HCT116 (cell line): Measurements from ENCODE around the gene TBR1. TPM values are rescaled to one million over a fixed set of nuclear protein-coding genes. Genes with fewer than 3 reads are reported as not detected.

Experiments used
- ATAC-seq: fragments of 200-7000 bp; cut with Tn5 transposase; 2 replicates; pipeline ENCODE4 v1.9.1; 2020; ENCODE audit warnings: mild to moderate bottlenecking, moderate library complexity
- BruUV-seq: library from RNA; stranded (reverse); fragments of 400-500 nt; replicated peaks from 2 replicates; lab custom pipeline; 2021; lab: Mats Ljungman, UMichigan
- CTCF ChIA-PET: fragments of 300-600 bp; sonication (Branson Sonifier 250); formaldehyde crosslinking; loops from one replicate; lab custom pipeline; 2021; ENCODE audit warnings: antibody characterized with exemption; lab: Charles Lee
- POLR2A ChIA-PET: fragments of 300-600, 350-600 bp; sonication (Branson Sonifier 250); formaldehyde crosslinking; loops from one replicate; lab custom pipeline; 2021; ENCODE audit warnings: antibody characterized with exemption; lab: Charles Lee
- RAD21 ChIA-PET, 2 experiments: fragments of 300-600 bp; sonication (Branson Sonifier 250); formaldehyde crosslinking; loops; one replicate each; lab custom pipeline; 2023; ENCODE audit warnings: low total read pairs in 2 of 2; ENCODE audit not compliant: uncharacterized antibody in 2 of 2, unreplicated experiment in 2 of 2, low non-redundant PET in 1 of 2; lab: Charles Lee
- DNase-seq: peaks from one replicate; pipeline ENCODE4 v3.0.0-alpha.2; 2010; ENCODE audit warnings: low read depth, low spot score
- H2AFZ ChIP-seq: fragments of 200-600 bp; shearing (Covaris generic), sonication (generic); 2 replicates; pipeline ENCODE4 v1.6.1; 2017; ENCODE audit warnings: low read depth, mixed run types, mixed read lengths, antibody characterized with exemption, low read length; ENCODE audit not compliant: poor library complexity, severe bottlenecking
- H3K27ac ChIP-seq: 2 replicates; pipeline ENCODE4 v1.5.1; 2012; ENCODE audit warnings: low read depth, low read length
- H3K27me3 ChIP-seq: fragments of 200-600 bp; sonication (generic); 2 replicates; pipeline ENCODE4 v1.6.1; 2016; ENCODE audit warnings: mixed run types, low read length, mixed read lengths; ENCODE audit not compliant: insufficient read depth
- H3K36me3 ChIP-seq, 2 experiments: fragments of 200-500 bp in 1 of 2; fragments of 200-600 bp in 1 of 2; sonication (Bioruptor generic) in 1 of 2; sonication (generic) in 1 of 2; 2 replicates each; pipeline versions ENCODE4 v1.5.1 to v1.6.1; 2014 to 2016; ENCODE audit warnings: low read length in 2 of 2, inconsistent platforms in 1 of 2, mixed read lengths in 1 of 2, mixed run types in 1 of 2; ENCODE audit not compliant: insufficient read depth in 2 of 2, control insufficient read depth in 1 of 2
- H3K4me1 ChIP-seq, 2 experiments: fragments of 200-600 bp in 1 of 2; sonication (generic) in 1 of 2; 2 replicates each; pipeline versions ENCODE4 v1.5.1 to v1.6.1; 2012 to 2017; ENCODE audit warnings: low read length in 2 of 2, inconsistent platforms in 1 of 2, mild to moderate bottlenecking in 1 of 2, mixed read lengths in 1 of 2, mixed run types in 1 of 2, moderate library complexity in 1 of 2; ENCODE audit not compliant: insufficient read depth in 2 of 2, control insufficient read depth in 1 of 2
- H3K4me2 ChIP-seq: fragments of 200-600 bp; sonication (generic); 2 replicates; pipeline ENCODE4 v1.6.1; 2017; ENCODE audit warnings: mixed run types, low read length, mixed read lengths
- H3K4me3 ChIP-seq, 2 experiments: fragments of 200-600 bp in 1 of 2; sonication (generic) in 1 of 2; replicated peaks in 1 of 2; 2 replicates each; pipeline ENCODE4 v1.5.1; 2011 to 2016; ENCODE audit warnings: low read length in 2 of 2, control low read depth in 1 of 2, low read depth in 1 of 2, mild to moderate bottlenecking in 1 of 2, mixed read lengths in 1 of 2, mixed run types in 1 of 2
- H3K79me2 ChIP-seq: fragments of 200-600 bp; sonication (generic); 2 replicates; pipeline ENCODE4 v1.6.1; 2017; ENCODE audit warnings: mild to moderate bottlenecking, mixed run types, low read length, moderate library complexity, mixed read lengths; ENCODE audit not compliant: insufficient read depth
- H3K9ac ChIP-seq: fragments of 200-600 bp; sonication (generic); 2 replicates; pipeline ENCODE4 v1.6.1; 2016; ENCODE audit warnings: low read length, mixed read lengths
- H3K9me2 ChIP-seq: fragments of 200-600 bp; sonication (generic), shearing (Covaris generic); 2 replicates; pipeline ENCODE4 v1.6.1; 2017; ENCODE audit warnings: mixed run types, mild to moderate bottlenecking, moderate library complexity; ENCODE audit not compliant: insufficient read depth
- H3K9me3 ChIP-seq, 2 experiments: fragments of 200-500 bp in 1 of 2; fragments of 200-600 bp in 1 of 2; sonication (Bioruptor generic) in 1 of 2; sonication (generic) in 1 of 2; 2 replicates each; pipeline ENCODE4 v1.6.1; 2014 to 2017; ENCODE audit warnings: low read length in 2 of 2, mixed read lengths in 2 of 2, inconsistent platforms in 1 of 2, low read depth in 1 of 2, mild to moderate bottlenecking in 1 of 2, mixed run types in 1 of 2, moderate library complexity in 1 of 2; ENCODE audit not compliant: control insufficient read depth in 1 of 2, insufficient read depth in 1 of 2
- H4K20me1 ChIP-seq: fragments of 200-600 bp; sonication (generic), shearing (Covaris generic); 2 replicates; pipeline ENCODE4 v1.6.1; 2017; ENCODE audit warnings: mixed run types, mild to moderate bottlenecking, moderate library complexity; ENCODE audit not compliant: insufficient read depth
- CEBPB ChIP-seq: IDR thresholded peaks from 2 replicates; pipeline ENCODE4 v1.6.1; 2012; ENCODE audit warnings: low read depth
- EGR1 ChIP-seq: IDR thresholded peaks from 2 replicates; pipeline ENCODE4 v1.6.1; 2012; ENCODE audit warnings: low read depth
- EZH2 ChIP-seq: fragments of 200-600 bp; sonication (generic); IDR thresholded peaks from 2 replicates; pipeline ENCODE4 v1.6.1; 2017; ENCODE audit warnings: antibody characterized with exemption, mixed run types
- EZH2phosphoT487 ChIP-seq: fragments of 200-600 bp; IDR thresholded peaks from 2 replicates; pipeline ENCODE4 v1.6.1; 2018; ENCODE audit warnings: antibody characterized with exemption, borderline replicate concordance
- JUND ChIP-seq: IDR thresholded peaks from 2 replicates; pipeline ENCODE4 v1.6.1; 2012
- POLR2AphosphoS5 ChIP-seq: IDR thresholded peaks from 2 replicates; pipeline ENCODE4 v1.6.1; 2011; ENCODE audit warnings: mild to moderate bottlenecking, low read depth, low read length, moderate library complexity
- SP1 ChIP-seq: IDR thresholded peaks from 2 replicates; pipeline ENCODE4 v1.6.1; 2012; ENCODE audit warnings: low read depth
- SRF ChIP-seq: IDR thresholded peaks from 2 replicates; pipeline ENCODE4 v1.6.1; 2012; ENCODE audit warnings: low read depth
- TCF7L2 ChIP-seq: IDR thresholded peaks from 2 replicates; pipeline ENCODE4 v1.7.0; 2011; ENCODE audit warnings: borderline replicate concordance, inconsistent platforms; ENCODE audit not compliant: insufficient read depth, insufficient read length; ENCODE audit errors: extremely low read depth
- YY1 ChIP-seq: IDR thresholded peaks from 2 replicates; pipeline ENCODE4 v1.6.1; 2011; ENCODE audit warnings: low read length, low read depth, moderate library complexity, mild to moderate bottlenecking; ENCODE audit not compliant: insufficient replicate concordance; ENCODE audit errors: extremely low read depth
- ZFX ChIP-seq: fragments of 450-650 bp; IDR thresholded peaks from 2 replicates; pipeline ENCODE4 v1.6.1; 2017
- intact Hi-C: fragments of 100-400 bp; cut with micrococcal nuclease; formaldehyde crosslinking; loops from 2 replicates; pipeline ENCODE4 v1.10.0; 2022
- total RNA-seq: library from RNA; stranded (reverse); gene quantifications from one replicate; pipeline ENCODE4 v1.2.1, GENCODE V29; 2021; ENCODE audit not compliant: unreplicated experiment
- TF ChIP-seq, protein P1 (sequence below): IDR thresholded peaks from 2 replicates; pipeline ENCODE4 v1.6.1; 2012
- TF ChIP-seq, protein P2 (sequence below), 3 experiments: fragments of 200-600 bp in 1 of 3; sonication (generic) in 1 of 3; IDR thresholded peaks in 2 of 3; conservative IDR thresholded peaks in 1 of 3; 2 replicates each; pipeline ENCODE4 v1.5.1; 2012 to 2017; ENCODE audit warnings: low read depth in 2 of 3, low read length in 2 of 3, antibody characterized with exemption in 1 of 3, borderline replicate concordance in 1 of 3, control low read depth in 1 of 3, mild to moderate bottlenecking in 1 of 3, mixed read lengths in 1 of 3, mixed run types in 1 of 3, moderate library complexity in 1 of 3; ENCODE audit not compliant: insufficient read depth in 1 of 3
- TF ChIP-seq, protein P3 (sequence below): IDR thresholded peaks from 2 replicates; pipeline ENCODE4 v1.6.1; 2012; ENCODE audit warnings: low read depth

Gene TBR1
- total RNA-seq, 1 experiment from 2014 or later = 0.17 TPM

DNA sequence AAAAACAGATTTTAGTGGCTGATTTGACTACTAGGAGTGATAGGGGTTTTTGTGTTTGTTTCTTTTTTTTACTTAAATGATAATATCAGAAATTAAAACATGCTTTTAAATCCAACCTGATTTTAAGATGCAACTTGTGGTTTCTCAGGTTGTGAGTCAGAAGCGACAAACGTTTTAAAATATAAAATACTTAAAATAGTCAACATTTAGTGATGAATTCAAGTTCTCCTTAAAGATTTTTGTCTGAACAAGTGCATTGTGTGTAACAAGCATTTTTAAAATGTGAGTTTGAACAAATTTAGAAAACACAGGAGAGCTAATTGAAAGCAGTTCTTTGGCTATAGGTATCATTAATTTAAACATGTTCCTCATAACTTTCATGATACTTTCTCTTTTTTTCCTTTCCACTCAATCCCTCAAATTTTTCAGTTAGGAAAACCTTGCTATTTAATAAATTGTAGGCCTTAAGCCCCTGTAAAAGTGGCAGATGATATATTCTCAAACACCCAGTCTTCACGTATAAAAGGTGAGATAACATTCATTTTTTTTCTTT, 3.6 kb downstream of the TBR1 start:
- Histone ChIP-seq H3K4me3 (no peak overlapping the region), H2AFZ (no peak overlapping the region), H3K9me2 (no peaks in the 10 kb centered on the region), H3K9ac (no peak overlapping the region), H3K9me3 (no peaks in the 10 kb centered on the region), H3K4me1 (no peaks in the 10 kb centered on the region), H3K4me2 (no peak overlapping the region), H3K27ac (no peak overlapping the region), H4K20me1 (no peaks in the 10 kb centered on the region), H3K36me3 (no peaks in the 10 kb centered on the region), H3K27me3 (no peaks in the 10 kb centered on the region), H3K79me2 (no peaks in the 10 kb centered on the region)
- BruUV-seq = no TSS peak
- TF ChIP-seq, protein P1, sequence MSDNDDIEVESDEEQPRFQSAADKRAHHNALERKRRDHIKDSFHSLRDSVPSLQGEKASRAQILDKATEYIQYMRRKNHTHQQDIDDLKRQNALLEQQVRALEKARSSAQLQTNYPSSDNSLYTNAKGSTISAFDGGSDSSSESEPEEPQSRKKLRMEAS = no peak
- TF ChIP-seq YY1 (no peak), EZH2 (no peak), POLR2AphosphoS5 (no peak)
- intact Hi-C loops = no loop called here
- POLR2A ChIA-PET = no interaction called here
- CTCF ChIA-PET = no interaction called here
- no peak for ATAC-seq
- no peak for DNase-seq
- RAD21 ChIA-PET = no interaction called here

DNA sequence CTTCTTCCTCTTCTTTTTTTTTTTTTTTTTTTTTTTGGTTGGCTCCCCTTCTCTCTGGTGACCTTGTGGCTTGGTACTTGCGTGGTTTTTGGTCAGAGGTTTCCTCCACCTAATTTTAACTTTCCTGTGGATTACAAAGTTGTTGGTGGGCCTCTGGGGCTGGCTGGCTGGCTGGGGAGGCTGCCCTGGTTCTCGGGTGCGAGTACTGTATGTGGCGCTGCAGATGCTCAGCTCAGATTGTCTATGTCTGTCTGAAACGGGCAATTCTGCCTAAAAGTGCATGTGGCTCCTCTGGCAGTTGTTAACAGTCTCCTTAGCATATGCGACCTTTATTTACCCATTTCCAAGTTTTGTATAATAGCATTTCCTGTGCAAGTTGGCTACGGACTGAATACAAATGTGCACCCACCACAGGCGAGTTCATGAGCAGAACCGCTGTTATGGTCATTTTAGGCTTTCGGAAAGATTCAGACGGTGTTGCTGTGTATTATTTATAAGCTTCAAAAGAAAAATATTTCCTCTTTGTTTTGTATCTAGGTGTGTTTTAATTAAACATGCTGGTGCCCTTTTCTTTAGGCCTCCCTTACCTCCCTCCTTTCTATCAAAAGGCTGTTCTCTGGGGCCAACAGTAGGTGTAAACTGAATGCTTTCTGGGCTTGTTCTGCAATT, 4.4 kb downstream of the TBR1 start:
- Histone ChIP-seq H3K9me3 (no peaks in the 10 kb centered on the region), H3K36me3 (no peaks in the 10 kb centered on the region), H3K27ac (no peak overlapping the region), H3K27me3 (no peaks in the 10 kb centered on the region), H3K79me2 (no peaks in the 10 kb centered on the region), H3K9ac (no peak overlapping the region), H2AFZ (no peak overlapping the region), H4K20me1 (no peaks in the 10 kb centered on the region), H3K4me2 (no peak overlapping the region), H3K4me1 (no peaks in the 10 kb centered on the region), H3K4me3 (no peak overlapping the region), H3K9me2 (no peaks in the 10 kb centered on the region)
- ChIA-PET CTCF (no interaction called here), POLR2A (no interaction called here), RAD21 (no interaction called here)
- DNase-seq (no peak), ATAC-seq (no peak)
- no TSS peak for BruUV-seq
- intact Hi-C loops = no loop called here
- TF ChIP-seq ZFX = no peak
- no peak for TF ChIP-seq CEBPB
- no peak for TF ChIP-seq SRF
- TF ChIP-seq JUND = no peak
- TF ChIP-seq EZH2 = no peak
- TF ChIP-seq, protein P2, sequence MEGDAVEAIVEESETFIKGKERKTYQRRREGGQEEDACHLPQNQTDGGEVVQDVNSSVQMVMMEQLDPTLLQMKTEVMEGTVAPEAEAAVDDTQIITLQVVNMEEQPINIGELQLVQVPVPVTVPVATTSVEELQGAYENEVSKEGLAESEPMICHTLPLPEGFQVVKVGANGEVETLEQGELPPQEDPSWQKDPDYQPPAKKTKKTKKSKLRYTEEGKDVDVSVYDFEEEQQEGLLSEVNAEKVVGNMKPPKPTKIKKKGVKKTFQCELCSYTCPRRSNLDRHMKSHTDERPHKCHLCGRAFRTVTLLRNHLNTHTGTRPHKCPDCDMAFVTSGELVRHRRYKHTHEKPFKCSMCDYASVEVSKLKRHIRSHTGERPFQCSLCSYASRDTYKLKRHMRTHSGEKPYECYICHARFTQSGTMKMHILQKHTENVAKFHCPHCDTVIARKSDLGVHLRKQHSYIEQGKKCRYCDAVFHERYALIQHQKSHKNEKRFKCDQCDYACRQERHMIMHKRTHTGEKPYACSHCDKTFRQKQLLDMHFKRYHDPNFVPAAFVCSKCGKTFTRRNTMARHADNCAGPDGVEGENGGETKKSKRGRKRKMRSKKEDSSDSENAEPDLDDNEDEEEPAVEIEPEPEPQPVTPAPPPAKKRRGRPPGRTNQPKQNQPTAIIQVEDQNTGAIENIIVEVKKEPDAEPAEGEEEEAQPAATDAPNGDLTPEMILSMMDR (IDR thresholded peaks at IDR 0.05 in 2 of 3, conservative IDR thresholded peaks at IDR 0.05 in 1 of 3; ENCODE audit: borderline replicate concordance in 1 of 3, insufficient read depth in 1 of 3, low read depth in 2 of 3, low read length in 2 of 3) = no peak
- TF ChIP-seq, protein P1 = no peak
- TF ChIP-seq, protein P3, sequence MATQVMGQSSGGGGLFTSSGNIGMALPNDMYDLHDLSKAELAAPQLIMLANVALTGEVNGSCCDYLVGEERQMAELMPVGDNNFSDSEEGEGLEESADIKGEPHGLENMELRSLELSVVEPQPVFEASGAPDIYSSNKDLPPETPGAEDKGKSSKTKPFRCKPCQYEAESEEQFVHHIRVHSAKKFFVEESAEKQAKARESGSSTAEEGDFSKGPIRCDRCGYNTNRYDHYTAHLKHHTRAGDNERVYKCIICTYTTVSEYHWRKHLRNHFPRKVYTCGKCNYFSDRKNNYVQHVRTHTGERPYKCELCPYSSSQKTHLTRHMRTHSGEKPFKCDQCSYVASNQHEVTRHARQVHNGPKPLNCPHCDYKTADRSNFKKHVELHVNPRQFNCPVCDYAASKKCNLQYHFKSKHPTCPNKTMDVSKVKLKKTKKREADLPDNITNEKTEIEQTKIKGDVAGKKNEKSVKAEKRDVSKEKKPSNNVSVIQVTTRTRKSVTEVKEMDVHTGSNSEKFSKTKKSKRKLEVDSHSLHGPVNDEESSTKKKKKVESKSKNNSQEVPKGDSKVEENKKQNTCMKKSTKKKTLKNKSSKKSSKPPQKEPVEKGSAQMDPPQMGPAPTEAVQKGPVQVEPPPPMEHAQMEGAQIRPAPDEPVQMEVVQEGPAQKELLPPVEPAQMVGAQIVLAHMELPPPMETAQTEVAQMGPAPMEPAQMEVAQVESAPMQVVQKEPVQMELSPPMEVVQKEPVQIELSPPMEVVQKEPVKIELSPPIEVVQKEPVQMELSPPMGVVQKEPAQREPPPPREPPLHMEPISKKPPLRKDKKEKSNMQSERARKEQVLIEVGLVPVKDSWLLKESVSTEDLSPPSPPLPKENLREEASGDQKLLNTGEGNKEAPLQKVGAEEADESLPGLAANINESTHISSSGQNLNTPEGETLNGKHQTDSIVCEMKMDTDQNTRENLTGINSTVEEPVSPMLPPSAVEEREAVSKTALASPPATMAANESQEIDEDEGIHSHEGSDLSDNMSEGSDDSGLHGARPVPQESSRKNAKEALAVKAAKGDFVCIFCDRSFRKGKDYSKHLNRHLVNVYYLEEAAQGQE = no peak
- TF ChIP-seq EZH2phosphoT487 = no peak
- no peak for TF ChIP-seq SP1
- TF ChIP-seq TCF7L2 = no peak
- TF ChIP-seq EGR1 = no peak
